C4-2B (cell line): ENCODE data around the gene SUZ12.

Experiments
- H3K27ac ChIP-seq: fragments of 450-650 bp; 2 replicates; pipeline ENCODE4 v1.5.1; 2017
- CTCF ChIP-seq: fragments of 450-650 bp; conservative IDR thresholded peaks from 2 replicates; pipeline ENCODE4 v1.5.1; 2017; ENCODE audit warnings: mild to moderate bottlenecking
- ZFX ChIP-seq: fragments of 450-650 bp; IDR thresholded peaks from 2 replicates; pipeline ENCODE4 v1.6.1; 2017

SUZ12 gene

DNA sequence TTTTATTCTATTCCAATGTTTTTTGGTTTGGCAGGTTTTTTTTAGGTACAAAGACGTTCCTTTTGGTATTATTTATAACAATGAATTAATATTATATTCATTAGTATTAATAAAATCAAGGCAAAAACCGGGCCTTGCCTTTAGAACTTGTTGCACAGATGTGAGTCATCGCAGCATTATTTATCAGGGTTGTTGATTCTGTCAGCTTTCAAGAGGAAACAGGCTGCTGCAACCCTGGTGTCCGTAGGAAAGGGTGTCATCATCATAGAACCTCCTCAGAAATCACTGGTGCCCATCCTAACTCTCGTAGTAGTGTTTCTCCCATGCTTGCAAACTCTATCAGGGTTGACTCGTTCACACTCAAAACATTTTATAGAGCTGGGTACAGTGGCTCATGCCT lies 60.2 kb downstream of the SUZ12 start:
- H3K27ac ChIP-seq: no peak overlapping the region
- TF ChIP-seq ZFX (no peak), CTCF (no peak)

- TF ChIP-seq ZFX: no peak
- peak; percentile 96 for TF ChIP-seq CTCF
- peak within 1 kb of the TSS; percentile 71 for H3K27ac ChIP-seq
Measured at GRCh38 chr17:32006957-32007462, 70.2 kb downstream of the SUZ12 start, which contains the start of gene LRRC37B. LRRC37B (plus strand) TSS chr17:32007383; CDS start chr17:32021393, 14,010 bp downstream.

DNA sequence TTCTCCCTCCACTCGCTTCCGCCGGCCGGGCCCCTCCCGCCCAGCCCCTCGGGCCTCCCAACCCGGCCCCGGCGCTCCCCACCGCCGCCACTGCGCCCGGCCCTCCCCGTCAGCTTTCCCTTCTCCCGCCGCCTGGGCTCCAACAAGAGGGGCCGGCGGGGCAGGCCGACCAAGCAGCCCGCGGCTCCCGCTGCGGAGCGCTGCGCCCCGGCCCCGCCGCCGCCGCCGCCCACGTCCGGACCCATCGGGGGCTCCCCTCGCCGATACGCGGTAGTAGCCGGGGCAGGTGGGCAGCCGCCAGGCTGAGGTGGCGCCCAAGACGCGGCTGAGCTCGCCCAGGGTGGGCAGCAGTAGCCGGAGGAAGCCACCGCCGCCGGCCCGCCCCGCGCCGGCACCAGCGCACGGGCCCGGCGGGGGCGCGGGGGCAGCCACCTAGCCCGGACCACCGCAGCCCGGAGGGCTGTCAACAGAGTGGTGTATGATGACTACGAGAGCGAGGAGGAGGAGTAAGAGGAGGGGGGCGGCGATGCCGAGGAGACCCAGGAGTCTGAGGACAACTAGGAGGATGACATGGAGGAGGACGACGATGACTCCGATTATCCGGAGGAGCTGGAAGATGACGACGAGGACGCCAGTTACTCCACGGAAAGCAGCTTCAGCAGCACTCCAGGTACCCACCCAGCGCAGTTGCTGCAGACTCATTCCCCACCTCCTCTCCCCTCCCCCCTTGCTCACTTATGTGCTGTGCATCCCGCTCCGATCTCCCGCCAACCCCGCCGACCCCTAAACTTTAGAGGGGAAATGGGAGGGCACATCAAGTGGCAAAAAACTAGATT lies 70.9 kb downstream of the SUZ12 start:
- TF ChIP-seq CTCF (peak; percentile 75), ZFX (peak; percentile 76)
- peak overlapping the region; percentile 71 for H3K27ac ChIP-seq

GRCh38 chr17:32009262-32009542 lies 72.4 kb downstream of the SUZ12 start:
- TF ChIP-seq ZFX (no peak), CTCF (no peak)
- no peak overlapping the region for H3K27ac ChIP-seq

GRCh38 chr17:32010114-32010513 lies 73.3 kb downstream of the SUZ12 start:
- TF ChIP-seq CTCF (no peak), ZFX (no peak)
- no peak overlapping the region for H3K27ac ChIP-seq

DNA sequence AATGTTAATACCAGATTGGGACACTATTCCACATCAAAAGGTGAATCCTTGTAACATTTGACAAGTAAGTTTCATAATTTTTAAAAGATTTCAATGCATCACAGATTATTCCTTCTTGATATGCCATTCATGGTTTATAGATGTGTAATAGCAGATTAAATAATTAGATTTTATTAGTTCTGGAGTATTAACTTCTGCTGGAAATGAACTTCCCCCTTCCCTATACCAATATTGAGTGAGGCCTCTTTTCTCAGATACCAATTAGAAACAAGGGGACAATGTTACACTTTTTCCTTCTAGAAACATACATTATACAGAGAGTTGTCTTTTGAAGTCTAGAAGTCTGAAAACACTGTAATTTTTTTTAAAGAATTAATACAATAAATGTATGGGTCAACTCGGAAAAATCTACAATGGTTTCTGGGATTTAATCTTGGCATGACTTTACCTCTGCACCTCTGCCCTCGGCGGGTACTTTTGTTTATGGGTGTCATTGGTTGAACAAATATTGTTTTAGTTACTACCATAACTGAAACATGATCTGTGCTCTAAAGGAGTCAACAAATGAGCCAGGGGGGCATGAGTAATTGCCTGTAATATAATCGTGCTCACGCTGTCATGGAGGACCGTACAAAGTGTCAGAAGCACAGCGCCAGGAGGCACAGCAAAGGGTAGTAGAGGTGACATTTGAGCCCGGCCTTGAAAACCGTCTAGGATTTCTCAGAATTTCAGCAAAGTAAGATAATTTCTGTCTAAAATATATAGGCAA lies 78.6 kb downstream of the SUZ12 start:
- H3K27ac ChIP-seq: no peak overlapping the region
- no peak for TF ChIP-seq ZFX
- no peak for TF ChIP-seq CTCF

- no peak for TF ChIP-seq CTCF
- no peak for TF ChIP-seq ZFX
- H3K27ac ChIP-seq: no peak overlapping the region
Measured at GRCh38 chr17:32016231-32016630, 79.4 kb downstream of the SUZ12 start.
